ENCODE measurements around the gene MAP7D3. TPM values are rescaled to one million over a fixed set of nuclear protein-coding genes. Genes with fewer than 3 reads are reported as not detected.
"Not testable (repeated sequence)": the region's sequence is repeated elsewhere in the genome, so short reads cannot be mapped to it uniquely, and the experiment has no call there.

The MAP7D3 gene
- total and polyA plus RNA-seq, 3 experiments from 2014 or later = 6.2 to 19.0 (median 18.7) TPM

GRCh38 chrX:136260776-136261175 is 9.6 kb upstream of the MAP7D3 start:
- H3K36me3 Mint-ChIP-seq = no peaks in the 10 kb centered on the region
- Histone ChIP-seq H3K4me1 (ENCODE audit: insufficient read depth, low read length) (no peaks in the 10 kb centered on the region), H3K27ac (ENCODE audit: low read depth, low read length) (no peak overlapping the region), H3K36me3 (ENCODE audit: insufficient read depth, low read length) (no peaks in the 10 kb centered on the region), H3K9me3 (ENCODE audit: low read length) (no peaks in the 10 kb centered on the region), H3K27me3 (ENCODE audit: insufficient read depth, low read length, poor library complexity, severe bottlenecking) (no peaks in the 10 kb centered on the region), H3K4me3 (ENCODE audit: low read length) (no peak overlapping the region)
- peaks cover 6 to 12% (median 11%) of the 10 kb centered on the region in 3 donors for H3K4me1 Mint-ChIP-seq
- peak overlapping the region in 1 of 7 donors; percentile 28 for H3K4me3 Mint-ChIP-seq
- POLR2A ChIA-PET = no interaction called here
- H3K27ac Mint-ChIP-seq = no peak overlapping the region
- CTCF ChIA-PET = no interaction called here
- no peak for DNase-seq
- no peaks in the 10 kb centered on the region for H3K9me3 Mint-ChIP-seq
- H3K27me3 Mint-ChIP-seq = no peaks in the 10 kb centered on the region

- CTCF ChIA-PET = no interaction called here
These were observed 8.3 kb upstream of the MAP7D3 start for GRCh38 chrX:136259543-136259942.

GRCh38 chrX:136258951-136259350 is 7.8 kb upstream of the MAP7D3 start:
- POLR2A ChIA-PET = no interaction called here

More at GRCh38 chrX:136259543-136259942, 8.3 kb upstream of the MAP7D3 start:
- no peak for DNase-seq
- Histone ChIP-seq H3K36me3 (ENCODE audit: insufficient read depth, low read length) (no peaks in the 10 kb centered on the region), H3K4me1 (ENCODE audit: insufficient read depth, low read length) (no peaks in the 10 kb centered on the region), H3K27me3 (ENCODE audit: insufficient read depth, low read length, poor library complexity, severe bottlenecking) (no peaks in the 10 kb centered on the region), H3K27ac (ENCODE audit: low read depth, low read length) (no peak overlapping the region), H3K9me3 (ENCODE audit: low read length) (no peaks in the 10 kb centered on the region), H3K4me3 (ENCODE audit: low read length) (no peak overlapping the region)
- Mint-ChIP-seq H3K9me3 (no peaks in the 10 kb centered on the region), H3K4me1 (peaks cover 6 to 12% (median 11%) of the 10 kb centered on the region in 3 donors), H3K27ac (peak overlapping the region in 4 of 8 donors; percentile 25 to 90 (median 82)), H3K27me3 (no peaks in the 10 kb centered on the region), H3K4me3 (no peak overlapping the region), H3K36me3 (no peaks in the 10 kb centered on the region)
- POLR2A ChIA-PET = no interaction called here

GRCh38 chrX:136256026-136256425 is 4.8 kb upstream of the MAP7D3 start:
- CTCF ChIA-PET = no interaction called here
- peaks cover 0 to 2% (median 0%) of the 10 kb centered on the region in 3 donors for H3K36me3 Mint-ChIP-seq
- no peak overlapping the region for H3K4me3 Mint-ChIP-seq
- H3K27ac Mint-ChIP-seq = no peak overlapping the region
- Histone ChIP-seq H3K4me1 (ENCODE audit: insufficient read depth, low read length) (no peaks in the 10 kb centered on the region), H3K4me3 (ENCODE audit: low read length) (no peak overlapping the region), H3K27ac (ENCODE audit: low read depth, low read length) (no peak overlapping the region), H3K27me3 (ENCODE audit: insufficient read depth, low read length, poor library complexity, severe bottlenecking) (no peaks in the 10 kb centered on the region), H3K36me3 (ENCODE audit: insufficient read depth, low read length) (no peaks in the 10 kb centered on the region), H3K9me3 (ENCODE audit: low read length) (no peaks in the 10 kb centered on the region)
- POLR2A ChIA-PET = no interaction called here
- peaks cover 8 to 15% (median 12%) of the 10 kb centered on the region in 3 donors for H3K4me1 Mint-ChIP-seq
- no peak for DNase-seq
- peaks cover 0 to 6% of the 10 kb centered on the region in 2 donors for H3K27me3 Mint-ChIP-seq
- no peaks in the 10 kb centered on the region for H3K9me3 Mint-ChIP-seq

More at GRCh38 chrX:136258951-136259350, 7.8 kb upstream of the MAP7D3 start:
- H3K36me3 ChIP-seq (ENCODE audit: insufficient read depth, low read length) = no peaks in the 10 kb centered on the region
- H3K4me1 Mint-ChIP-seq = peaks cover 6 to 12% (median 11%) of the 10 kb centered on the region in 3 donors
- no peaks in the 10 kb centered on the region for H3K27me3 ChIP-seq (ENCODE audit: insufficient read depth, low read length, poor library complexity, severe bottlenecking)
- H3K4me1 ChIP-seq (ENCODE audit: insufficient read depth, low read length) = no peaks in the 10 kb centered on the region
- no peak overlapping the region for H3K4me3 Mint-ChIP-seq
- H3K27ac ChIP-seq (ENCODE audit: low read depth, low read length) = no peak overlapping the region
- no peak overlapping the region for H3K4me3 ChIP-seq (ENCODE audit: low read length)
- peaks cover 0 to 2% of the 10 kb centered on the region in 2 donors for H3K27me3 Mint-ChIP-seq
- H3K9me3 ChIP-seq (ENCODE audit: low read length) = no peaks in the 10 kb centered on the region
- no peak for DNase-seq
- peak overlapping the region in 3 of 8 donors; percentile 46 to 72 (median 70) for H3K27ac Mint-ChIP-seq
- CTCF ChIA-PET = no interaction called here
- H3K36me3 Mint-ChIP-seq = no peaks in the 10 kb centered on the region
- no peaks in the 10 kb centered on the region for H3K9me3 Mint-ChIP-seq

- no peaks in the 10 kb centered on the region for H3K27me3 ChIP-seq (ENCODE audit: insufficient read depth, low read length, poor library complexity, severe bottlenecking)
- no peaks in the 10 kb centered on the region for H3K9me3 ChIP-seq (ENCODE audit: low read length)
- no peak overlapping the region for H3K27ac ChIP-seq (ENCODE audit: low read depth, low read length)
- Mint-ChIP-seq H3K4me1 (peaks cover 8 to 15% (median 12%) of the 10 kb centered on the region in 3 donors), H3K27ac (no peak overlapping the region), H3K9me3 (no peaks in the 10 kb centered on the region), H3K4me3 (no peak overlapping the region), H3K36me3 (peaks cover 0 to 2% (median 0%) of the 10 kb centered on the region in 3 donors), H3K27me3 (peaks cover 0 to 6% of the 10 kb centered on the region in 2 donors)
- no peaks in the 10 kb centered on the region for H3K36me3 ChIP-seq (ENCODE audit: insufficient read depth, low read length)
- no peaks in the 10 kb centered on the region for H3K4me1 ChIP-seq (ENCODE audit: insufficient read depth, low read length)
- no peak for DNase-seq
- ChIA-PET POLR2A (no interaction called here), CTCF (no interaction called here)
- no peak overlapping the region for H3K4me3 ChIP-seq (ENCODE audit: low read length)
These were observed 4.3 kb upstream of the MAP7D3 start for GRCh38 chrX:136255541-136255940.

GRCh38 chrX:136250191-136251040 is 784 bp downstream of the MAP7D3 start:
- Histone ChIP-seq H3K9me3 (ENCODE audit: low read length) (no peaks in the 10 kb centered on the region), H3K27ac (ENCODE audit: low read depth, low read length) (peak overlapping the region; percentile 47), H3K36me3 (ENCODE audit: insufficient read depth, low read length) (no peaks in the 10 kb centered on the region), H3K27me3 (ENCODE audit: insufficient read depth, low read length, poor library complexity, severe bottlenecking) (no peaks in the 10 kb centered on the region), H3K4me1 (ENCODE audit: insufficient read depth, low read length) (no peaks in the 10 kb centered on the region), H3K4me3 (ENCODE audit: low read length) (peak overlapping the region; percentile 45)
- Mint-ChIP-seq H3K4me1 (peaks cover 0 to 14% (median 4%) of the 10 kb centered on the region in 3 donors), H3K4me3 (peak overlapping the region; percentile 79 to 96 (median 82)), H3K36me3 (peaks cover 0 to 10% (median 0%) of the 10 kb centered on the region in 3 donors), H3K27me3 (peaks cover 0 to 6% of the 10 kb centered on the region in 2 donors), H3K27ac (peak overlapping the region in 5 of 8 donors; percentile 36 to 85 (median 68)), H3K9me3 (no peaks in the 10 kb centered on the region)
- peak in 4 of 5 donors; percentile 0 to 40 (median 4) for DNase-seq
- ChIA-PET POLR2A (no interaction called here), CTCF (no interaction called here)

GRCh38 chrX:136246201-136246600 is 5.0 kb downstream of the MAP7D3 start:
- no peak overlapping the region for H3K4me3 ChIP-seq (ENCODE audit: low read length)
- Mint-ChIP-seq H3K27ac (no peak overlapping the region), H3K36me3 (peaks cover 0 to 40% (median 5%) of the 10 kb centered on the region in 3 donors), H3K9me3 (no peaks in the 10 kb centered on the region), H3K4me3 (no peak overlapping the region), H3K27me3 (peaks cover 0 to 6% of the 10 kb centered on the region in 2 donors), H3K4me1 (peaks cover 0 to 10% (median 2%) of the 10 kb centered on the region in 3 donors)
- no peaks in the 10 kb centered on the region for H3K4me1 ChIP-seq (ENCODE audit: insufficient read depth, low read length)
- no peak for DNase-seq
- no peaks in the 10 kb centered on the region for H3K36me3 ChIP-seq (ENCODE audit: insufficient read depth, low read length)
- H3K27ac ChIP-seq (ENCODE audit: low read depth, low read length) = no peak overlapping the region
- no peaks in the 10 kb centered on the region for H3K9me3 ChIP-seq (ENCODE audit: low read length)
- H3K27me3 ChIP-seq (ENCODE audit: insufficient read depth, low read length, poor library complexity, severe bottlenecking) = no peaks in the 10 kb centered on the region
- ChIA-PET CTCF (no interaction called here), POLR2A (no interaction called here)

GRCh38 chrX:136237849-136238248 is 13.4 kb downstream of the MAP7D3 start:
- H3K4me3 Mint-ChIP-seq; H3K4me1 Mint-ChIP-seq; H3K27me3 ChIP-seq (ENCODE audit: insufficient read depth, low read length, poor library complexity, severe bottlenecking); POLR2A ChIA-PET; H3K4me1 ChIP-seq (ENCODE audit: insufficient read depth, low read length); H3K27ac ChIP-seq (ENCODE audit: low read depth, low read length); H3K4me3 ChIP-seq (ENCODE audit: low read length); H3K27me3 Mint-ChIP-seq; DNase-seq; H3K36me3 ChIP-seq (ENCODE audit: insufficient read depth, low read length); CTCF ChIA-PET; H3K9me3 ChIP-seq (ENCODE audit: low read length); H3K9me3 Mint-ChIP-seq; H3K27ac Mint-ChIP-seq: not testable (repeated sequence)
- peaks cover 0 to 59% (median 8%) of the 10 kb centered on the region in 3 donors for H3K36me3 Mint-ChIP-seq

Measured in CD8-positive, alpha-beta memory T cell (primary cell).